Stimulated activated naive CD4-positive, alpha-beta T cell treated with Interleukin-2 at 50 U/mL for 16 hours (primary cell): Measurements from ENCODE around the gene ITGB7.
"Not testable (repeated sequence)": the region's sequence is repeated elsewhere in the genome, so short reads cannot be mapped to it uniquely, and the experiment has no call there.

Experiments used
- DNase-seq: peaks from one replicate; lab custom pipeline; 2025; lab: John Stamatoyannopoulos, UW

Gene ITGB7

DNA sequence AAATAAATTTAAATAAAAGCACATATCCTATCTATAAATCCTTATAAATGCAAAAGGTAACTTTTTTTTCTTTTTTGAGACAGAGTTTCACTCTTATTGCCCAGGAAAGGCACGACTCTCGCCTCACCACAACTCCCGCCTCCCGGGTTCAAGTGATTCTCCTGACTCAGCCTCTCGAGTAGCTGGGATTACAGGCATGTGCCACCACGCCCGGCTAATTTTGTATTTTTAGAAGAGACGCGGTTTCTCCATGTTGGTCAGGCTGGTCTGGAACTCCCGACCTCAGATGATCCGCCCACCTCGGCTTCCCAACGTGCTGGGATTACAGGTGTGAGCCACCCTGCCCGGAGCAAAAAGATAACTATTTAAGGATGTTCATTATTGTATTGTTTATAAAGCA, 28.2 kb downstream of the ITGB7 start:
- not testable (repeated sequence) for DNase-seq

DNA sequence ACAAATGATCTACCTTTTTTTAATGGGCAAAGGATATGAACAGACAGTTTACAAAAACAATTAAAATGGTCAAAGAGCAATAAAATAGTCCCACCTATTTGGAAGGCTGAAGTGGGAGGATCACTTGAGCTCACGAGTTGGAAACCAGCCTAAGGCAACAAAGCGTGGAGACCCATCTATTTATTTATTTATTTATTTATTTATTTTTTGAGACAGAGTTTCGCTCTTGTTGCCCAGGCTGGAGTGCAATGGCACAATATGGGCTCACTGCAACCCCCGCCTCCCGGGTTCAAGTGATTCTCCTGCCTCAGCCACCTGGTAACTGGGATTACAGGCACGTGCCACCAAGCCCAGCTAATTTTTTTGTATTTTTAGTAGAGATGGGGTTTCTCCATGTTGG, 29.6 kb downstream of the ITGB7 start:
- not testable (repeated sequence) for DNase-seq

DNA sequence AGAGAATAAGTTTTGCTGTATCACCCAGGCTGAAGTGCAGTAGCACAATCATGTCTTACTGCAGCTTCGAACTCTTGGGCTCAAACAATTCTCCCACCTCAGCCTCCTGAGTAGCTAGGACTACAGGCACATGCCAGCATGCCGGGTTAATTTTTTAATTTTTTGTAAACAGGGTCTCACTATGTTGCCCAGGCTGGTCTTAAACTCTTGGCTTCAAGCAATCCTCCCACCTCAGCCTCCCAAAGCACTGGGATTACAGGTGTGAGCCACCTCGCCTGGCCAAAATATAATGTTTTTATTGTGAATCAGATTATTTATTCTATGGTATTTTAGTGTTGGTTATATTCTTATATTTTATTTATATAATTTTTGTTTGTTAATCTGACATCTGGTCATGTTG, 30.3 kb downstream of the ITGB7 start:
- DNase-seq, result no peak

DNA sequence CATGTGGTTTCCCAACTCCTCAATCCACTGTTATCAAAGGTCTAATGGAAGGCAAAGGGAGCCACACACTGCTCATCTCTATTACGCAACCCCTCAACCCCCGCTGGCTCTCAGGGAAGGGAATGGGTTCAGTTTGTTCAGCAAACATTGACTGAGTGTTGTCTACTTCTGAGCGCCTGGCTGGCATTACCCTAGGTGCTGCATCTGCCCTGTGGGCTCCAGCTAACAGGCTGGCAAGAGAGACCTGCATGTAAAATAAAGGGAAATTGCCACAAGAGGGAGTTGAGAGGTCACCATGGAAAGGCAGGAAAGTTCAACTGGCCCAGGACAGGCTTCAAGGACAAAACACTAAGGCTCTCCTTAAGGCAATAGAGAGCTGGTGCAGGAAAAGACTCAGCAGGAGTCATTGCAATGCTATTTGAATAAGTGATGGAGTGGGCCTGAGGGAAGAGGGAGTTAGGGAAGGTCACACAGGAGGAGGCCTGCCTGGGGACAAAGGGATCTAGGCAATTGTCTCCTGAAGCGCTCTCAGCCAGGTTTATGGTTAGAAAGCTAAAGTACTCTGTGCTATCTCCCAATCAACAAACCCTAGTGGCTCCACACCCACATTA, 32.1 kb downstream of the ITGB7 start:
- DNase-seq, result no peak

DNA sequence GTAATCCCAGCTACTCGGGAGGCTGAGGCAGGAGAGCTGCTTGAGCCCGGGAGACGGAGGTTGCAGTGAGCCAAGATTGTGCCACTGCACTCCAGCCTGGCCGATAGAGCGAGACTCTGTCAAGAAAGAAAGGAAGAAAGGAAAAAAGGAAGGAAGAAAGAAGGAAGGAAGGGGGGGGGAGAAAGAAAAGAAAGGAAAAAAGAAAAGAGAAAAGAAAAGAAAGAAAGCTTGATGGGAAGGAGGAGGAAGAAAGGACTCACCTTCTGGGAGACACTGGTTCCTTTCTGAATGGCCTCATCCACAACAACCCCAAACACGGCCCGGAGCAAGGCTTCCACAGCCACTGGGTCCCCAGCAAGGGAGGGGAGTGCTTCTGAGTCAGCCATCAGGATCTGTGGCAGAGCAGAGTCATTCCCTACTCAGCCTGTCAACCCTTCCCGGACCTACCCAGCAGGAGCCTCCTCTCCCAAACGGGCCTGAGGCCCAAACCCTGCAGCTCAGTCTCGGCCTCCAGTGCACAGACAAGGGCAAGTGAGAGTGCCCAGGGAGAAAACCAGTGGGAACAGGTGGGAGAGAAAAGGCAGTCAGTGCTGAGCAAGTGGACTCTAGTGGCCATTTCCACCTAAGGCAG, 33.9 kb downstream of the ITGB7 start:
- no peak for DNase-seq

DNA sequence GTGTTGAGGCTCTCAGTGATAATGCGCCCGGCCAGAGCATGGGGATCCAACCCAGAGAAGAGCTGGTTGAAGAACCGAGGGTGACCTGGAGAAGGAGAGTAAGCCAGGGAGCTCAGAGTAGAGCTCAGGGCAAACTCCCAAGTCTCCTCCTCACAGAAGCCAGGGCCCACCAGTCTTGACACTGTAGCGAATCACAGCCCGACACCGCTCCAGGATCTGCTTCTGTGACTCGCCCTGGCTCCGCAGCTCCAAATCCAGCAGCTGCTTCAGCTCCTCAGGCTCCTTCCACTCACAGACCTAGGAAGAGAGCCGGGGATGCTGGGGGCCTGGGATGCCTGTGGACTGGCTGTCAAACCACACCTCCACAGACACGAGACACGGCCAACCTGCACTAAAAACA, 34.7 kb downstream of the ITGB7 start:
- no peak for DNase-seq

DNA sequence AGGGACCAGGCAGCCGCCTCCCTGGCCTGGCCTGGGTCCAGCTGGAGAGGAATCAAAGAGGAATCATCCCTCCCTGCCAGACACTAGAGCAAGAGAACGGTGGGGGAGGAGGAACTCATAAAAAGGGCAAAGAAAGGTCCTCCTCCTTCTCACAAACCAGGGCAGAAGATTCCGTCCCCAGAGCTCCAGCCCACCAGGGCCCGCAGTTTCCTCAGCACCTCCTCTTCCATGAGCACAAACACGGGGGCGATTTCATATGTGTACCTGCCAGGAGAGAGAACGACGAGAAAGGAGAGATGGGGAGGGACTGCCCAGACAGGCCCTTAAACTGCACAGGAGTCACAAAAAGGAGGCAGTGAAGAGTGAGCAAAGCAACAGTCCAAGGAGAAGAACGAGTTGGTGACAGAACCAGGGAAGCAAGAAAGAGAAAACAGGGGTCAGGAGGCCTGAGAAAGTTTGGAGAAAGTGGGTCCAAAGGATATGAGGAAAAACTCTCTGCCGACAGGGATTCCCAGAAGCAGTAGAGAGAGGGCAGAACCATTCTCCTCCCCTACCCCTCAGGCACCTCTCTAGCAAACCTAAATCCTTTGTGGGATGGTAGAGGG, 35.2 kb downstream of the ITGB7 start:
- DNase-seq, result no peak

DNA sequence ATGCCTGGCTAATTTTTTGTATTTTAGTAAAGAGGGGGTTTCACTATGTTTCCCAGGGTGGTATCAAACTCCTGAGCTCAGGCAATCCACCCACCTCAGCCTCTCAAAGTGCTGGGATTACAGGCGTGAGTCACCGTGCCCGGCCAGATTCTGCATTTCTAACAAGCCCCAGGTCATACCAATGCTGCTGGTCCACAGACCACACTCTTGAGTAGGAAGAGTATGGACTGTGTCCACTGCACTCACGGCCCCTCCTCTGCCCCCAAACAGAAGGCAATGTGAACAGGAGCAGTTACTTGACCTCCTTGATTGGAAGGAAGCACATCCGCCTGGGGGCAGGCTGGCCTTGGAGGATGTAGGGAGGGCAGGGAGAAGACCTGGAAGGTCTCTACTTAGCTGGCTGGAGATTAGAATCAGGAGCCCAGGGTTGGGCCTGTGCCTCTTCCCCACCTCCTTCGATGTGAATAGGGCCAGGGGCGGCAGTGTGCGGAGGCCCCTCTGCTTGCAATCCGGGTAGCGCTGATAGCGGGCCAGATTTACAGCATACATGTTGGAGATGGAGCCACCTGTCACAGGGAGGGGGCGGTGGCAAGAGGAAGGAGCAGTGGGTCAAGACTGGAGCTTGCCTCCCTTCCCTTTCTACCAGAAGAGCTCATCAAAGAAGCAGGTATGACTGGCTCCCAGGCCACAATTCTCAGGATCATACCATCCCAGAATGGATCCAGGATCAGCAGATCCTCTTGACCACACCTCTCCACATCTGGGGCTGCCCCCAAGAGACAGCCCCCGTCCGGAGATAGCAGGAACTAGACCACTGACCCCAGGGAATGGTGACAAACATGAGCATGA, 36.0 kb downstream of the ITGB7 start:
- no peak for DNase-seq

DNA sequence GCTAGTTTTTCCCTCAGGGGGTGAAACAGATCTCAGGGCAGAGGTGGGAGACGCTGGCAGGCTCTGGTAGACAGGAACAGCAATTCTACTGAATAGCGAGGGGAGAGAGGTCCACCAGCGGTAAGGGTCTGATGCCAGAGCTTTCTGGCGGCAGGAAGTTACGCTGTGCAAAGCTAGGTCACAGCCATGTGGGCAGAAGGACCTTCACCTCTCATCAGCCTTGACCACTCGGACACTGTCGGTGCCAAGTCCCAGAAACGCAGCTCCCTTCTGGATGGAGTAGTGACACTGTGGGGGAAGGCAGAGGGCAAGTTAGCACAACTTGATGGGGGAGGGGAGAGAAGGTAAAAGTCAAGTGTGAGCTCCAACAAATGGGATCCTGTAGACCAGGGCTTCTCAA, 36.8 kb downstream of the ITGB7 start:
- DNase-seq, result no peak

DNA sequence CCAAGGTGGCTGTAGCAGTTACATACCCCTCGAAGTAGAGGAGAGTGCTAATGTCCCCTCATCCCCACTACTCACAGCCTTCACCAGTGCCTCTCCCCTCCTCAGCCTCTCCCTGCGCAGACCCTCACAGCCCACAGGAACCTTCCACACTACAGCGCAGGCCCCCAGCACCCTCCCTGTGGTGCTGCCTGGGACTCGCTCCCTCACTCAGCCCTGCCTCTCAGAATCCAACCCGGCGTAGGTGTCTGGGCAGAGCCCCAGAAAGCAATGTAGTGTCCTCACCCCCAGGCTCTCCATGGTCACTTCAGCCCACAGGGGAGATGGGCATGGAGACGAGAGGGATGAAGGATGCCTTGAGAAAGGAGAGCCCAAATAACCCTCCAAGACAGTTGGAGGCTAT, 37.4 kb downstream of the ITGB7 start:
- DNase-seq, result no peak

DNA sequence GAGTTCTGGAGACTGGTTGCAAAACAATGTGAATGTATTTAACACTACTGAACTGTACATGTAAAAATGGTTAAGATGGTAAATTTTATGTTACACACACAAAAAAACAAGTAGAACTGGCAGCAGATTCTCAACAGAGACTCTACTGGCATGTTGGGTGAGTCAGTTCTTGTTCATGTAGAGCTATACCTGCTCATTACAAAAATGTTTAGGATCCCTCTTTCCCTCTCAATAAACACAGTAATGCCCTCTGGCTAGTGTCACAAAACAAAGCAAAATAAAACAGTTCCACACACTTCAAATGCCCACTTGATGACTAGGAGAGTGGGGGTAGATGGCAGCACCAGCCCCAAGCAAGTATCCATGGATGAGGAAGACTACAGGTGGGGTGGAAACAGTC, 40.2 kb downstream of the ITGB7 start:
- DNase-seq, result no peak

DNA sequence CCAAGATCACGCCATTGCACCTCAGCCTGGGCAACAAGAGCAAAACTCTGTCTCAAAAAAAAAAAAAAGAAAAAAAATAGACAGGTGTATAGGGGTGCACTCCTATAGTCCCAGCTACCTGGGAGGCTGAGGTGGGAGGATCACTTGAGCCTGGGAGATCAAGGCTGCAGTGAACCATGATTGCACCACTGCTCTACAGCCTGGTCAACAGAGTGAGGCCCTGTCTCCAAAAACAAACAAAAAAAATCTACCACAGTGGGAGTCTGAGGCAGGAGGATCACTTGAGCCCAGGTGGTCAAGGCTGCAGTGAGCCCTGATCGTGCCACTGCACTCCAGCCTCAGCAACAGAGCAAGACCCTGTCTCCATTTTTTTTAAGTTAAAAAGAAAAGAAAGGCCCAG, 44.0 kb downstream of the ITGB7 start:
- DNase-seq, result not testable (repeated sequence)

DNA sequence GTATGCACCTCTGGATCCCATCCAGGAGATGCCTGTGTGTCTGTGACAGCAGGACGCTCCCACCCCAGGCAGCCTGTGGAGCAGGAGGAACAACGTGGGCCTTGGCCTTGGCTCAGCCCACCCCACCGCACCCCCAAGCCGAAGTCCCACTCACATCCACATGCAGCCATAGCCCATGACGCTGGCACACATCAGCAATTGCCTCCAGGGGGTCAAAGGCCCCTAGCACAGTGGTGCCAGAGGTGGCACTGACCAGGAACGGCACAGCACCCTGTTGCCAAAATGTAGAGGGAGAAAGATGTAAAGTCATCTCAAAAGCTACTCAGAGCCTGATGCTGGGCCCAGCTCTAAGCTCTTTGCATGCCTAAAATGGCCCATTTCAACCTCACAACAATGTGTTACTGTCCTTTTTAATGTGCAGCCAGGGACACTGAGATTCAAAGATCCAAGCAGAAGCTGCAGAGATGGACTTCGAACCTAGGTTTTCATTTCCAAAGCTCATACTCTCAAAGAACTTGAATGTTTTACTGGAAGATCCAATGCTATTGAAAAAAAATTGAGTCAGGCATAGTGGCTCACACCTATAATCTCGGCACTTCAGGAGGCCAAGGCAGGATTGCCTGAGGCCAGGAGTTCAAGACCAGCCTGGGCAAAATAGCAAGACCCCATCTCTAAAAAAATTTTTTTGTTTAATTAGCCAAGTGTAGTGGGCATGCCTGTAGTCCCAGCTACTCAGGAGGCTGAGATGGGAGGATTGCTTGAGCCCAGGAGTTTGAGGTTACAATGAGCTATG, 45.7 kb downstream of the ITGB7 start:
- DNase-seq, result no peak

DNA sequence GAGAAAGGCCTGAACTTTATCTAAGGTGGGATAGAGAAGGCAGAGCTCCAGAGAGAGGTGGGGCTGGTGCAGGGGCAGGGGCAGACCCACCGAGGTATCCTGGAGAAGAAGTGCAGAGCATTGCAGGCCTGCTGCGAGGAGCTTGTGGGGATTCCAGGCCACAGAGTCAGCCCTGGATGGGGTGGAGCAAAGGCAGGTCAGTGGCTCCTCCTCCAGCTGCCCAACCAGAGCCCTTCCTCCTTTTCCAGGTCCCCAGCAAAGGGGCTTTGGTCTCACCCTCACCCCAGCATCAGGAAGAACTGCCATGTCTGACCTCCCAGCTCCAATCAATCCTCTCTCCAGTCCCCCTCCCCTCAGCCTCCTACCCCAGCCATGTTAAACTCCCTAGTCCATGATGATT, 46.4 kb downstream of the ITGB7 start:
- DNase-seq, result no peak

DNA sequence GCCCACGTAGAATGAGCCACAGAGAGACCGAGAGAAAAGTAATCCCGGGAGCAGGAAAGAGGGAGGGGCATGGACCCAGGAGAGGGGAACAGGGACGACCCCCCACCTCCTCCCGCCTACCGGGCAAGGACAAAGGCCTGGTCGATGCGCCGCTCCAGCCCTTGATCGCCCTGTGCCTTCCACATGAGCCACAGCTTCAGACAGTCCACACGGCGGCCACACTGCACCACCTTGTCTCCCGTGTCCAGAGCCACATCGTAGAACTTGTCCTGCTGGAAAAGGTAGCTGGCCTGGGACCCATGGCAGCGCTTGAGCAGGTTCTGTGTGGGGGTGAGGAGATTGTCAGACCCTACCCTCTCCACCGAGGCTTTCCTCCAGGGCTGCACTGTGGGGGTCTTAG, 47.1 kb downstream of the ITGB7 start:
- no peak for DNase-seq

DNA sequence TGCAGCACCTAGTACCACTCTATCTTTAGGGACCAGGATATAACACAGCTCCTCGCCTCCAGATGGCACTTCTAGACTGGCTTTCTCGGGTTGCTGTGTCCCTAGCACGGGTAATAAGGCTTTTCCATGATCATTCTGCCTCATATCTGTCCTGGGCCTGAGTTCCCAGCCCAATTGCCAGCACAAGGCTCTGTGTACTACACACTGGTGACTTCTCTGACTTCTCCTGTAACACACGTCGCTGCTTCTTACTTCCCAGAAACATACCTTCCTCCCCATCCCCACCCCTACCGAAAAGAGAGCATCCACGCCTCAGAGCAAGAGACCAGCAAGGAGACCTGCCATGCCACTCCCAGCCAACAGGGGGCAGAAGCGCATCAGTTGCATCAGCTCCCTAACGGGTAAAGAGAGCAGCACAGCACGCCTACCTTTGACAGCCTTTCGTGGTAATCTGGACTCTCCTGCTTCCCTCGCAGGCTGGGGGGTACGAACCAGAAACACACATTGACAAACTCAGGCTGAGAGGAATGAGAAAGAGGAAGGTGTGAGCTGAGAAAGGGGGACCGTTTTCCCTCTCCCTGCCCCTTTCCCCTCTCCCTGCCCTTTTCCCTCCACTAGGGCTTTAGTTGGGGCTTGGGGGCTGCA, 47.7 kb downstream of the ITGB7 start:
- peak; percentile 87 for DNase-seq

DNA sequence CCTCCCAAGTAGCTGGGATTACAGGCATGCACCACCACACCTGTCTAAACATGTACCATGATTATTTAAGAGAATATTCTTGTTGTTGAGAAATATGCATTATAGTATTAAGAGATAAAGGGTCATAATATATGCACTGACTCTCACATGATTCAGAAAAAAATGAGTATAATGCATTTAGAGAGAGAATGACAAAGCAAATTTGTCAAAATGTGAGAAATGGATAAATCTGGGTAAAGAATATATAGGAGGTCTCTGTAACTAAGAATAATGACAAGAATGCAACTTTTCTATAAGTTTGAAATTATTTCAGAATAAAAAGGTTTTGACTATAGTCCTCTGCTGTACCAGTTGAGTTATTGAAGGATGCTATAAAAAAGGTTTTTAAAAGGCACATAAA, 54.7 kb downstream of the ITGB7 start:
- no peak for DNase-seq

DNA sequence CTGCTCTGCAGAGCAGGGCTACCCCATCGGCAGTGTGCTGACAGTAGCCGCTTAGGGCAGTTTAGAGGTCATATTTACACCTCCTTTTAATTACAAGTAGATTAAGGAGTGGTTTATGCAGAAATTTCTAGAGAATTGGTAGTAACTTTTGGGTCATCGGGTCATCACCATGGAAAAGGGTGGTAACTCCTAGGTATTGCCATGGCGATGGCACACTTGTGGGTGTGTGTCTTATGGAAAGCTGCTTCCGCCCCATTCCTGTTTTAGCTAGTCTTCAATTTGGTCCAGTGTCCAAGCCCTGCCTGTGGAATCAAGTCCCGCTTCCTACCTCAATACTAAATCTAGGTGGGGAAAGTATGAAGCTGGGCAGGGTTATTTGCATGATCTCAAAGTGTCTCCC, 56.0 kb downstream of the ITGB7 start:
- no peak for DNase-seq

DNA sequence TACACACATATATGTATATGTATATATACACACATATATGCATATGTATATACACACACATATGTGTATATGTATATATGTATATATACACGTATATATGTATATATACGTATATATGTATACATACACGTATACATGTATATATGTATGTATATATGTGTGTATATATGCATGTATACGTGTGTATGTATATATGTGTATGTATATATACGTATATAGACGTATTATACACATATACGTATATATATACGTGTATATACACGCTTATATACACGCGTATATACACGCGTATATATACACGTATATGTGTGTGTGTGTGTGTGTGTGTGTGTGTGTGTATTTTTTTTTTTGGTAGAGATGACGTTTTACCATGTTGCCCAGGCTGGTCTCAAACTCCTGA, 59.4 kb downstream of the ITGB7 start:
- DNase-seq, result no peak

DNA sequence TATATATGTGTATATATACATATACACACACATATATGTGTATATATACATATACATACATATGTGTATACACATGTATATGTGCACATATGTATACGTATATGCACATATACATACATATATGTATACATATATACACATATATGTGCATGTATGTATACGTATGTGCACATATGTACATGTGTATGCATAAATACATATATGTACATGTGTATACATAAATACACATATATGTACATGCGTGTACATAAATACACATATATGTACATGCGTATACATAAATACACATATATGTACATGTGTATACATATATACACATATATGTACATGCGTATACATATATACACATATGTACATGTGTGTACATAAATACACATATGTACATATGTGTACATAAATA, 59.9 kb downstream of the ITGB7 start:
- no peak for DNase-seq

DNA sequence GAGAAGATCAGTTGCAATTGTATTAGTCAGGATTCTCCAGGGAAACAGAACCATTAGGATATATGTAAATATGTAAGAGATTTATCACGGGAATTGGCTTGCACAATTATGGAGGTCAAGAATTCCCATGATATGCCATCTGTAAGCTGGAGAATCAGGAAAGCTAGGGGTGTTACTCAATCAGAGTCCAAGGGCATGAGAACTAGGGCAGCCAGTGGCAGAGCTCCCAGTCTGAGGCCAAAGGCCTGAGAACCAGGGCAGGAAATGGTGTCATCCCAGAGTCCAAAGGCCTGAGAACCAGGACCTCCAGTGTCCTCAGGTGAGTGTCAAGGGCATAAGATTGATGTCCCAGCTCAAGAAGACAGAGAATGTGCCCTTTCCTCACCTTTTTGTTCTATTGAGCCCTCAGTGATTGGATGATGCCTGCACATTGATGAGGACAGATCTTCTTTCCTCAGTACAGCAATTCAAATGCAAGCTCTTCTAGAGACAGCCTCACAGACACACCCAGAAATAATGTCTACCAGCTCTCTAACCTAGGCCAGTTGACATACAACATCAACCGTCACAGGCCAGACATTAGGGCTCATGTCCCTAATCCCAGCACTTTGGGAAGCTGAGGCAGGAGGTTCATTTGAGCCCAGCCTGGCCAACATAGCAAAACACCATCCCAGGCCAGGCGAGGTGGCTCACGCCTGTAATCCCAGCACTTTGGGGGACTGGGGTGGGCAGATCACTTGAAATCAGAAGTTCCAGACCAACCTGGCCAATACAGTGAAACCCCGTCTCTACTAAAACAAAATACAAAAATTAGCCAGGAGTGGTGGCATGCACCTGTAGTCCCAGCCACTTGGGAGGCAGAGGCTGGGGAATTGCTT, 61.4 kb downstream of the ITGB7 start:
- DNase-seq, result no peak
